CD4-positive, alpha-beta T cell treated with Interleukin-15 for 1 hour (primary cell): ENCODE data around the gene SULT4A1.
"Not testable (repeated sequence)": the region's sequence is repeated elsewhere in the genome, so short reads cannot be mapped to it uniquely, and the experiment has no call there.

Experiments
- DNase-seq: peaks from one replicate; pipeline ENCODE4 v3.0.0-alpha.2; 2020

SULT4A1 gene

DNA sequence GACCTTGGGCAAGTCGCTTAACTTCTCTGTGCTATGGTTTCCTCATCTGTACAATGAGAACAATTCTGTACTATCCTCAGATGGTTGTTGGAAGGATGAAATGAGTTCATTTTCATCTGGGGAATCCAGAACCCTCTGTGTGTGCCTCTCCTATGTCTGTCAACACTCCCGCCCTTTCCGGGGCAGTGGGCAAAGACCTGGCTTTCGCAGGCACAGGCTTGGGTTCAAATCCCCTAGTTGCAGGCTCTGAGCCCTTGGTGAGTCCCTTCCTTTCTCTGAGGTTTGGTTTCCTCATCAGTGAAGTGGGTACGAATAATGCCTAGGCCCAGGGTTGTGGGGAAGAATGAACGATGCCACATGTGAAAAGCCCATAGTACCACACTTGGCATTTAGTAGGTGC, 23.5 kb upstream of the SULT4A1 start:
- DNase-seq = no peak

DNA sequence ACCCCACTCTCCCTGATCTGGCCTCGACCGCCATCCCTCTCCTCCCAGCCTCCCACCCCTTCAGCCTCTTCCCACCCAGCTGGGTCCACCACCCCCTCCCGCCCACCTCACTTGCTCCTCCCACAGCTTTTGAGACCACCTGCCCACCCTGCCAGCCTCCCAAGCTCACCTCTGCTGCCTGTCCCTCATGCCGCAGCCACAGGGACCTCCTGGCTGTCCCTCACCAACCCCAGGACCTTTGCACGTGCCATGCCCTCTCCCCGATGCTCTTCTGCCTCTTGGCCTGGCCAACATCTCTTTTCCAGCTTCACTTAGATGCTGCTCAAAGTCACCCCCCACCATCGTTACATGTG, 23.0 kb upstream of the SULT4A1 start:
- no peak for DNase-seq

DNA sequence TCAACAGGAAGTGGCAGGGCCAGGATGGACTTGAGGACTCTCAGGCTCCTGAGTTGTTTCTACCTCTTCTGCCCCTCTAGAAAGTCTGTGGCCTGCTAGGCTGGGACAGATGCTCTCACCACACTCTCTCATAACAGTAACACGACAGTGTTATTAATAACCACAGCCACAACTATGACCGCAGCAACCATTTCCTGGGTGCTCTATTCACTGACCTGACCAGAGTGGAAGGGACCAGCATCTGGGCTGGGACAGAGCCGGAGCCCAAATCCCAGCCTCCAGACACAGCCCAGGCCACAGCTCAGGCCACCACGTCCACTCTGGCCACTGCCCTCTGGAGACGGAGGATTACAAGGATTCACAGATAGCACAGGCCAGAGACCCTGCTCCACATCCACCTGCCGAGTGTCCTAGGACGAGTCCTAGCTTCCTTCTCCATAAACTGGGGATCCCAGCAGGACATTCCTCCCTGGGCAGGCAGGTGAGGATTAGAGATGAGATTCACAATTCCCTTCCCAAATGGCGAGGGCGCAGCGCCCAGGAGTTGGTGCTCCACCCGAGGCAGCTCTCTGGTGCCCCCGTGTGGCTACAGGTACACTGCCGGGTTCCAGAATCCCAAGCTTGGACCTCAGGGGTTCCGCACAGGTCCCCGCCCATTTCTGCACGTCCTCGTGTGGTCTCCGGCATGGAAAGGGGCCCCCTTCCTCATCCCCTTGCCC, 22.4 kb upstream of the SULT4A1 start:
- no peak for DNase-seq

DNA sequence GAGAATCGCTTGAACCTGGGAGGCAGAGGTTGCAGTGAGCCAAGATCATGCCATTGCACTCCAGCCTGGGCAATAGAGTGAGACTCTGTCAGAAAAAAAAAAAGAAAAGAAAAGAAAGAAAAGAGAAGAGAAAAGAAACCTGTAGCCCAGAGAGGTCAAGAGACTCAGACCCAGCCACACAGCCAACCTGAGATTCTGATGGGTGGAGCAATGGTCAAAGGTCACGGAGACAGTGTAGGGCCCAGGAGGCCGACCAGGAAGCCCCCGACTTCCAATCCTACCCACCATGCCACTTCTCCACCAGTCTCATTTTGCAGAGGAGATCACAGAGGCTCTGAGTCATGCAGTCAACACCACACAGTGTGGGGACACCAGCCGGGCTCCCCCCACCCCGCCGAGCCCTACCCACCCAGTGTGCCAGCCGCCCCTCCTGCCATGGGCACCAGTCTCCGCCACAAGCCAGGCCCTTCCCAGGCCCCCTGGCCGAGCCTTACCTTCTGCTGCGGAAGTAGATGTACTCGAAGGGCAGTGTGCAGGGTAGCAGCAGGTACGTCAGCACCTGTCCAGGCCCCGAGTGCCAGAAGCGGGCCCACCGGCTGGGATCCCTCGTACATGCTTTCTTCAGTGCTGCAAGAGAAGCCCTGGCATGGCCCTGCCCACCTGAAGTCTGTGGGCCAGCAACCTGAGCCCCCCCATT, 21.6 kb upstream of the SULT4A1 start:
- DNase-seq = no peak

DNA sequence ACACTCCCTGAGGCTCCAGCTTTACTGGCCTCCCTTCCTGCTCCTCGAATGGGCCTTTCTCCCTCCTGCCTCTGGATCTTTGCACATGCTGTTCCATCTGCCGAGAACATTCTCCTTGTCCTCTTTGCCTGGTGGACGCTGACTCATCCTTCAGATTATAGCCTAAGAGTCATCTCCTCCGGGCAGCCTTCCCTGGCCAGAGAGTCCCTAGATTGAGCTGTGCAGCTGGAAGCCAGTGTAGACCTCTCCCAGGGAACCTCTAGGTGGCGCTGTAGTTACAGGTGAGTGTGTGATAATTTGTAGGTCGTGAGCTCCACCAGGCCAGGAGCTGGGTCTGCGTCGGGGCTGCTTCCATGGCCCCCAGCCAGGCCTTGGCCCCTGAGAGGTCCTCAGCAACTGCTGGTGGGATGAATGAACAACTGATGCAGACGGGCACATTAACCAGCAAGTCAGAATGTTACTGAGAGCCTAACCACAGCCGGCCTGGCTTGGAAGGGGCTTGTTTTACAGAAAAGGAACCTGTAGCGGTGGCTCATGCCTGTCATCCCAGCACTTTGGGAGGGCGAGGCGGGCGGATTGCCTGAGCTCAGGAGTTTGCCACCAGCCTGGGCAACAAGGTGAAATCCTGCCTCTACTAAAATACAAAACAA, 20.8 kb upstream of the SULT4A1 start:
- DNase-seq = no peak

DNA sequence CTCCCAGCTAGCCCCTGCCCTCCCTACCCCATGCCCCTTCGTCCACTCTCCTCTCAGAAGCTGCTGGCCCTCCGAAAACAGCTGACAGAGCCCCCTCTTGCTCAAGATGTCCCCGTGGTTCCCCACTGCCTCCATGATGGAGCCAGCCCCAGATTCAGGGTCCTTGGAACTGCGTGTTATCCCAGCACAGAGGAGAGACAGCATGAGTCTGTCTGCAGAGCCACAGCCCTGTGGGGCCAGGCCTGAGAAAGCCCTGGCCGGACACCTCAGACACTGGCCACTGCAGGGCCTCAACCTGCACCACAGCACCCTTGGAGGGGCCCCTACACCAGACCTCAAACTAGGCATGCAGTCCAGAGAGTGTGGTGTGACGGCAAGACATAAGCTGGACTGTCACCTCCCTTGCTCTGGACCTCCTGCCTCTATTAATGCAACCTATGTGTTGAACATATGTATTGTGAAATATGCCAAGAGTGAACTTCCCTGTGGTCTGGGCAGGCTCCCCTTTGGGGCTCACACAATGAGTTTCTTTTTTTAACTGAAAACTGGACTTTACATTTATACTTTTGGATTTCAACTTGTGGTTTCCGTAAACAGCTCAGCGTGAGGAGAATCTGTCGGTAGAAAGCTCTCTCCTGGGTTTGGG, 19.9 kb upstream of the SULT4A1 start:
- DNase-seq = no peak

DNA sequence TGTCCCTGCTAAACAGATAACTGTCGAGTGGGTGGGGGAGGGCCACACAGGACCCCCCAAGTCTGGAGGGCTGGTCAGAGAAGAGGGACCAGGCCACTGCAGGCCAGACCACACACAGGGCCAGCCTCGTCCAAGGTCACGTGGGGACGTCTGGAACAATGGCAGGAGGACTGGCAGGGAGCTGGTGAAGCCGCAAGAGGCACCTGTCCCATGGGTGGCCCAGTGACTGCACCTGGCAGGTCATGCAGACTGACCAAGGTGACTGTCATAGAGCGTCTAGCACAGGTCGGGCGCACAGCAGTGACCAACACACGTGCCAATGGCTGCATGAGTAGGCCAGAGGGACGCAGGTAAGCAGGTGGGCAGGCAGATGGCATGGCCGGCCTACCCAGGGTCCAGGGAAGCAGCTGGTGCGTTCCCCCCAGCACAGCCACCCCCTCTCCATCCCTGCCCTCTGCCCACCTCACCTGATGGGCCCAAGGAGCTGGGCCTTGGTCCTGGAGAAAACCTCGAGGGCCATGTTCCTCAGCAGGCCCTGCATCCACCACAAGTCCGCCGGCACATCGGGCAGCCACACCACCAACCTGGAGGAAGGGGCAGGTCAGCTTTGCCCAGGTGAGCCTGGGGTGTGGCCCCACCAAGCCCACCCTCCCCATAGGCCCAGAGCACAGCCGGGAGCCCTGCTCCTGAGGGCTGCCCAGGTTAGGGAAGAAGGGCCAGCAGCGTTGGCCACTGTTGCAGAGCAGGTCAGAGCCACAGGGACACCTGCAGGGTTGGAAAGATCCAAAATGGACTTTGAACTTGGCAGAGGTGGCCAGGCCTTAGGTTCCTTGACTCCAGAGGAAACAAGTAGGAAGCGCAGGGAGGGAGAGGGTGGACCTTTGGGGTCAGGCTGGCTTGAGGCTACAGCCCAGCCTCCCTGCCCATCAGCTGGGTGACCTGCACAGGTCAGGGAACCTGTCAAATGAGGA, 19.1 kb upstream of the SULT4A1 start:
- DNase-seq = peak; percentile 13

DNA sequence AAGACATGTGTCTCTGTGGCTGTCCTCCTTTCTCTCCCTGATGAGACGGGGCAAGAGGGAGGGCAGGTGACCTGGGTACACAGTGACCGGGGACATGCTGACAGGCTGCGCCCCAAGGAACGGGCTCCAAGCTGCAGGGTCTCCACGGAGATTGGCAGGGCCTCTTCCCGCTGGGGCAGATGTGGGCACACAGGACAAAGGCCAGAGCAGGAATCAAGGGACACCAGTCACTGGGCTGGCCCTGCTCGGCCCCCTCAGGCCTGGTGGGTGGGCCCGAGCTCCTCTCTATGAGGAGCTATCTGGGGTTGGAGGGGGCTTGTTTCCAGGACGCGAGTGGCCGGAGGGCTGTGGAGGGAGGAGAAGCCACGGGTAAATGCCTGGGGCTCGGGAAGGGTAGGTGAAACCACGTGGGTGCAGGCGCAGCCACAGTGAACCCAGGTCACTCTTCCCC, 18.3 kb upstream of the SULT4A1 start:
- no peak for DNase-seq

DNA sequence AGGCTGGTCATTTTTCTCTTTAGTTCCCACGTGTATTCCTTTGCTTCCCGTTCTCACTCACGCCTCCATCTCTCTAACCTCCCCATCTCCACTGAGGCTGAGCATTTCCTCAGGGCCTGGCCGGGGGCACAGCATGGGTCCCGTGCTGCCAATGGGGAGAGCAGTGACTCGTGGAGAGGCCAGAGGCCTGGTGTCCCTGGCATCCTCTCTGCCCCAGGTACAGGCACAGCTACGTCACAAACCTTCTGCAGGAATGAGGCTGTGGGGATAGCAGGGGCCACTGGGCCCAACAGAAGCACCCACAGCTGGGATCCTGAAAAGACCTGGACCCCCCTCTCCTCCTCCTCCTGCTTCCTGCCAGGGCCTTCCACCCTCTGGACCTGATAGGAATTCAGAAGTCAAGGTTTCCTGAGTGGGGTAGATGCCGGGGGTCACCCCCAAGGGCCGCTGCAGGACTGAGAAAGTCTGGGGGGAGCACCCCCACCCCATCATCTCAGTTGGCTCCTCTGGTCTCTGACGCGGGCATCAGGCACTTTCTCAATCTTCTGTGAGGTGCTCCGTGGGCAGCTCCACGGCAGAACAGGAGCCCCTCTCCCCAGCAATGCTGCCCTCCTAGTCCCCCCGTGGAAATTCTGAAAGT, 17.7 kb upstream of the SULT4A1 start:
- DNase-seq = no peak

DNA sequence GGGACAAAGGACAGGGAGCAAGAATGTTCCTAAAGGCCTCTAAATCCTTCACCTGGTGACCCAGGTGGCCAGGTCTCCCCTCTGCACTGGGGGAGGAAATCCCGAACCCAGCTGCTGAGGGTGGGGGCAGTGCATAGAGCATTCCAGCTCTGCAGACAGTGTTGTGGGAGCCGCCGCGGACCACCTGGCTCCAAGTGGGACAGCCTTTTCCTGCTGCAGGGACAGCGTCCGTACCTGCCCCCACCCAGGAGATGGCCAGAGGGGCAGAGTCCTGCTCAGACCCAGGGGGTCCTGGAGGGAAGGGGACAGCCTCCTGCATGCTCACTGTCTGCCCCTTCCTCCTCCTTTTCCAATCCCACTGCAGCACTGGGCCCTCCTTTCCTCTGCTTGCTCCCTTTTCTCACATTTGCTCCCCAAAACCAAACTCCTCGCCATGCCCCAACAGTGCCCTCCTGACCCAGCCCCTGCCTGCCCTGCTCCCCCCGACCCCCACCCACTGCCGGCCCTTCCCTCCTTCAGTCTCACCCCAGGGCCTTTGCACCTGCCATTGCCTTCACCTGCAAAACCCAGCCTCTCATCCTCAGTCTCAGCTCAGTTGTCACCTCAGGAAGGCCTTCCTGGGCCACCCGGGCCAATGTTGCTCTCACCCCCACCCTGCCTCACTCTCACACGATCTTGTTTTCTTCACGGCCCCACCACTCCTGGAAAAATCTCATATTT, 16.7 kb upstream of the SULT4A1 start:
- DNase-seq = no peak

DNA sequence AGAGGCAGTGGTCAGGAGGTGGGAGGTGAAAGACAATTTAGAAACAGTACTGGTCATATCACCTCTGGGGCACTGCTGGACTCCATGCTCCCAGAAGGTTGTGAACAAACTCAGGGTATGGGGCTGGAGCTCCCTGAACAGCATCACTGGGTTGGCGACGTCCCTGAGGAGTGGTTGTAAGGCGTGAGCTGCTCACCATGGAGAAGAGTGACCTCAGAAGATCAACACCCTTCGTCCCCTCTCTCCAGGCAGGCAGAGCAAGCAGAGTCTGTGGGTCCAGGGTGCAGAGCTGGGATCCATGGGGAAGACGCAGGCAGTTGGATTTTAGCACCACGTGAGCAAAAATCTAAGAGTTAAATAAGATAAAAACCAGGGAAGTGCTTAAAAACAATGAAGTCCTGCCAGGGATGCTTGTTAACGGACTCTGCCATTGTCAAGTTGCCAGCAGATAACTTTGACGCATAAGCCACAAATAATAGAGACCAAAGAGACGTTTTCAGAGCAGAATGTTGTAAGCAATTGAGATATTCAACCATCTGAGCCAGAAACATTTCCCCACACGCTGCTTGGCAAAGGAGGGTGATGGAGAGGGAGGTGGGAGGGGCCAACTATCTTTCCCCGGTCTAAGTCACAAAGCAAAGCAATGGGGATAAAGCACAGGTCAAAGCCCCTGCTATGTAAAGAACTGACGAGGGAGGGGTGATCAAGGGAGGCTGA, 15.9 kb upstream of the SULT4A1 start:
- no peak for DNase-seq

DNA sequence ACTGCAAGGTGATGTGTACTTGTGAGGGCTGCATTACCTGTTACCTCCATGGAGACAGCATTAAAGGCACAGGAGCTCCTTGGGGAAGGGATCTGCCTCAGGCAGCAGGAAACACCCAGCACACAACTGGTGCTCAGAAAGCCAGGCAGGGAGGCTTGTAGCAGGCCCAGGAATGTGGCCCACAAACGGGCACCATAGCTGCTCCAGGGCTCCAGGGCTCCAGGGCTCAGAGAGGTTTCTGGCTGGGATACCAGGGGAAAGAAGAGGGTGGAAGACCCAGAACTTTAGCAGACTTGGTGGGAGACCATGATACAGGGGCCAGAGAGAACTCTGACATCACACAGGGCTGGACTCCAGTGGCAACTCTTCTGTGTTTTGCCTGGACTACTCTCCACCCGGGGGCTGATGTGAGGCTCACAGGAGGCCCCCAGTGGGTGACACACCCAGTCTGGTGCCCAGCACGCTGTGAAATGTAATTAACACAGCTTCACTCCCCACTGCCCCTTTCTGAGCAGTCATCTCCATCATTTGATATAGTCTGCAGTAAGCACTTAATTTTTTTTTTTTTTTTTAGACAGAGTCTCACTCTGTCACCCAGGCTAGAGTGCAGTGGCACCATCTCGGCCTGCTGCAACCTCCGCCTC, 14.7 kb upstream of the SULT4A1 start:
- DNase-seq = no peak

DNA sequence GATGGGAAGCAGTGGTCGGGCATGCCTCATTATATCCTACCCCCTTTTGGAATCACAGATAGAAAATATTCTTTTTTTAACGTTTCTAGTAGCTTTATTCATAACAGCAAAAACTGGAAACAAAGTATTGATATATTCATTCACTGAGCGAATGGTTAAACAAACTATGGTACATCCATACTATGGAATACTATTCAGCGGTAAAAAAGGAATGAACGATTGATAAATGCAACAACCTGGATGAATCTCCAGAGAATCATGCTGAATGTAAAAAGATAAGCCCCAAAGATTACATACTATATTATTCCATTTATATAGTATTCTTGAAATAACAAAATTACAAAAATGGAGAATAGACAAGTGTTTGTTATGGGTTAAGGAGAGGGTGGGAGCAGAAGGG, 7.5 kb upstream of the SULT4A1 start:
- DNase-seq = no peak

DNA sequence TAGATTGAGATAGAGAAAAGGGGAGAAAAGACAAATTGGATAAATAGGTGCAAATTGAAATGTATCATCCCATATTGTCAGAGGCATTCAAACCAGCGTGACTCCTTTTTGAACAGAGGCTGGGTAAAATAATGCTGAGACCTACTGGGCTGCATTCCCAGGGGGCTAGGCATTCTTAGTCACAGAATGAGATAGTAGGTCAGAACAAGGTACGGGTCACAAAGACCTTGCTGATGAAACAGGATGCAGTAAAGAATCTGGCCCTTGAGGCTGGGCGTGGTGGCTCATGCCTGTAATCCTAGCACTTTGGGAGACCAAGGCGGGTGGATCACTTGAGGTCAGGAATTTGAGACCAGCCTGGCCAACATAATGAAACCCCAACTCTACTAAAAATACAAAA, 6.7 kb upstream of the SULT4A1 start:
- not testable (repeated sequence) for DNase-seq

DNA sequence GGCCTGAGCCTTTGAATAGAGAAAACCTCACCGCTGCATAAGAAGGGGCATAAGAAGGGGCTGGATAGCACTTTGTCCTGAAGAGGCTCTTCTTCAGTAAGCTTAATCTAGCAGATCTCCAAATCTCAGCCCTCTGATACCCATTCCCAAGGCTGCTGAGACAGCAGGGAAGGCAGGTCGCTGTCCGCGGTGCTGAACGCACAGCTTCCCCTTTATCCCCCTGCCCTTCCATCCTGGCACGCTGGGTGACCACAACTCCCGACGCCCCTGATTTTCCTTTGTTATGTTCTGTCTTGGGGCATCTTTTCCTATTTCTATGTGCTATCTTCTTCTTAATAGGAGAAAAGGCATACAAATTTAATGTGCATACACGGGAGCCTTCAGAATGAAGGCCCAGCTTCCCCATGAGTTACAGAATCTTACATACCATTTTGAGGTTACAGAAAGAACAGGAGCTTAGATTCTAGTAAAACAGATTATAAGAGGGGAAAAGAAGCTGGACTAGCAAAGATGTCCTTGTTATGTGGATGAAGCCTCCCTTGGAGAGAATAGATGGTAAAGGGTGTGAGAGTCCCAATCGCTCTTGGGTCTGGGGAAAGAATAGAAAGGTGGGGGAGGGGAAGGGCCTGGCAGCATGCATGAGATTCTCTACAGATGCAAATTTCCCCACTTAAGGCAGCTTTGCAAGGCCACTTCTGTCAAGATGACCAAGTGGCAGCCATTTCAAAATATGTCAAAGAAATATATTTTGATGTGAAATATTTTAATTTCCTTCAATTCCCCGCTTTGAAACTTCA, 5.7 kb upstream of the SULT4A1 start:
- DNase-seq = no peak

DNA sequence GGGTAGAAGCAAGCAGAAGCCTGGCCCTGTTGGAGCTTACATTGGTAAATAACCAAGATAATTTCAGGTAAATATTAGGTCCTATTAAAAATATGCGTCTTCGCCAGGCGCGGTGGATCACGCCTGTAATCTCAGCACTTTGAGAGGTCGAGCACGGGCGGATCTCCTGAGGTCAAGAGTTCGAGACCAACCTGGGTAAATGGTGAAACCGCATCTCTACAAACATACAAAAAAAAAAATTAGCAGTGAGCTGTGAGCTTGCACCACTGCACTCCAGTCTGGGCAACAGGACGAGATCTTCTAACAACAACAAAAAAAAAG, 529 bp upstream of the SULT4A1 start:
- DNase-seq = no peak

DNA sequence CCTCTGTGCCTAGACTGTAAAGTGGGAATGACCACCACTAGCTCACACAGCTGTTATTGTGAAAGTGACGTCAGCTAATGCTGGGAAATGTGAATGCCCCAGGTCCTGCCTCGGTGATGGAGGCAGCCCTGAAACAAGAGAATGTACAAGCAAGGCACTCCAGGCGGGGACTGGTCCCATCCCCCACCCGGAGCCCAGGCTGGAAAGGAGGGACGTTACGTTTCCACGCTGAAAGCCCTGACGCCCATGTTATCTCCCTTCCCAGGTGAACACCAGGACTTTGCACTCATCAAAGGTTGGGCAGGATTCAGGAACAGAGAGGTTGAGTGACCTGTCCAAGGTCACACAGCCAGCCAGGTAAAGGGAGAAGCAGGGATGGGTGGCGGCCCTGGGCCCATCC, 784 bp downstream of the SULT4A1 start:
- DNase-seq = no peak

DNA sequence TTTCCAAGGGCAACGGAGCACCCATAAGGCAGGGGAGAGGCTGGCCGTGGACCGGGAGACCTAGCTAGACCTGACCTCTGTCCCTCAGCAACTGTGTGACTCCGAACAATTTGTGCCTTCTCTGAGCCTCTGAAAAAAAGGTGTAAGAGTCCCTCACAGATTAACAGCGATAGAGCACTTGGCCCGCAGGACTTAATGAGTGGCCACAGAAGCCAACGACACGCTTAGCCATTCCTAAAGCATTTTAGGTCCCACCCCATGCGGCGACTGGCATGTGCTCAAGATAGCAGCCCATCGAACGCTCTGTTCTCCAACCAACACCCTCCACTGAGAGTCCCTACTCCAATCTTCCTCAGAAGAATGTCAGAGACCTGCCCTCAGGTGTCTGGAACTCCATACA, 1.5 kb downstream of the SULT4A1 start:
- no peak for DNase-seq

DNA sequence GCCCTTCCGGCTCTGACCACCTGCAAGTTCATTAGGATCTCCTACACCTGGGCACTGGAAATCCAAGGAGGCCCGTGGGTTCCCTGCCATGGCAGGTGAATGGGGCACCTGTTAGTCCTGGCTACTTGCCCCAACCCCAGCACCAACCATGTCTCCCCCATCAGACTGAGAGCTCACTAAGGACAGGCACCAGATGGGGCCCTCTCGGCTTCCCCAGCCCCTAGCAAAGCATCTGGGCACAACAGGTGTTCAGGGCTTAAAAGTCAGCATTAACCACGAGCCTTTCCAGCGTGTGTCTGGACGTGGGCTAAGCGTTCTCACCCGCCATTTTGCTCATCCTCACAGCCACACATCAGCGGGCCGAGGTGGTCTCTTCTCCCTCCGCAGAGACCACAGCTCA, 2.2 kb downstream of the SULT4A1 start:
- no peak for DNase-seq
